ENCODE measurements around the gene DENND6B.

DNA sequence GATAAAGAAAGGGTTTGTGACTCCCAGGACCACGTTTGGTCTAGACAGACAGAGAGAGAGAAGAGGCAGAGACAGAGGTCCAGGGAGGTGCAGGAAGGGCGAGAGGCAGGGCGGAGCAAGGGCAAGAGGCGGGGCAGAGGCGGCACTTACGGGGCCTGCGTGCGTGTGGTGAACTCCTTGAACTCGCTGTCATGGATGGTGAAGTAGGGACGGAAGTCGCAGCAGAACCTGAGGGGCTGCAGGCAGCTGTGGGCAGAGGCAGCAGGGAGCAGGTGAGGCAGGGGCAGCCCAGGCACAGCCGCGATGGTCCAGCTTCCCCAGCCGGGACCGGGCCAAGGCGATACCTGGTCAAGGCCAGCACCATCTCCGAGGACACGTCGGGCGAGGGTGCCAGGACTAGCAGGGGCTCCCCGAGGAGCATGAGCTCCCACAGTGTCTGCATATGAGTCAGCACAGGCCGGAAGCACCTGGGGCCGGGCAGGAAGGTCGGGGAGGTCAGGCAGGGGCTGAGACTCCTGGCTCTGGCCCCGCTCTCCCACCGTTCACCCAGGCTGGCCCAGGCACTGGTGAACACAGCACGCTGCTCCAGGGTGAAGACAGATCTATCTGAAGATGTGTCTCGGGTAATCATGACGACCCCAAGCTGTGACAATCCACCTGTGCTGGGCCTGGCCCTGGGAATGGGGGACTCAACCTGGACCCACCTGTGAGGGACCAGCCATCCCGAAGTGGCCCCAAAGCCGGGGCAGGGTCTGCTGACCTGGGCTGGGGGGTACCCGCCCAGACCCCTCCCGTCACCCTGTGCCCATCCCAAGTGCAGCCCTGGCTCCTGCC is 12.1 kb downstream of the DENND6B start:
- TF ChIP-seq, protein P1, sequence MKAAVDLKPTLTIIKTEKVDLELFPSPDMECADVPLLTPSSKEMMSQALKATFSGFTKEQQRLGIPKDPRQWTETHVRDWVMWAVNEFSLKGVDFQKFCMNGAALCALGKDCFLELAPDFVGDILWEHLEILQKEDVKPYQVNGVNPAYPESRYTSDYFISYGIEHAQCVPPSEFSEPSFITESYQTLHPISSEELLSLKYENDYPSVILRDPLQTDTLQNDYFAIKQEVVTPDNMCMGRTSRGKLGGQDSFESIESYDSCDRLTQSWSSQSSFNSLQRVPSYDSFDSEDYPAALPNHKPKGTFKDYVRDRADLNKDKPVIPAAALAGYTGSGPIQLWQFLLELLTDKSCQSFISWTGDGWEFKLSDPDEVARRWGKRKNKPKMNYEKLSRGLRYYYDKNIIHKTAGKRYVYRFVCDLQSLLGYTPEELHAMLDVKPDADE (IDR thresholded peaks at IDR 0.05): no peak
- no peak for TF ChIP-seq STAT1 (IDR thresholded peaks at IDR 0.05; ENCODE audit: unreplicated experiment)
- no peak for TF ChIP-seq CTCF (conservative IDR thresholded peaks at IDR 0.05; ENCODE audit: low read depth in 2 of 2)
- no peak for TF ChIP-seq EZH2 (IDR thresholded peaks at IDR 0.05; ENCODE audit: low read depth, unreplicated experiment)
- no peak for TF ChIP-seq POLR2AphosphoS5 (IDR thresholded peaks at IDR 0.05; ENCODE audit: low read depth)
- no peak for TF ChIP-seq ZNF331 (CRISPR knock-in tag; IDR thresholded peaks at IDR 0.05; ENCODE audit: low read depth)

Data from GM23338 (cell line).